HCEC 1CT (cell line): ENCODE data around the gene MMAB.

Experiments used
- DNase-seq: peaks from one replicate; pipeline ENCODE4 v3.0.0-alpha.2; 2017

The MMAB gene

GRCh38 chr12:109581856-109582255 lies 8.6 kb upstream of the MMAB start:
- no peak for DNase-seq

- DNase-seq = no peak
Measured at GRCh38 chr12:109581334-109581691, 8.0 kb upstream of the MMAB start.

GRCh38 chr12:109580684-109581333 lies 7.5 kb upstream of the MMAB start:
- no peak for DNase-seq

- DNase-seq = no peak
Measured at GRCh38 chr12:109580272-109580671, 7.0 kb upstream of the MMAB start.

- DNase-seq = no peak
Measured at GRCh38 chr12:109579639-109580038, 6.3 kb upstream of the MMAB start.

- DNase-seq = no peak
Measured at GRCh38 chr12:109578330-109578927, 5.1 kb upstream of the MMAB start.

- no peak for DNase-seq
Measured at GRCh38 chr12:109577311-109577710, 4.0 kb upstream of the MMAB start.

GRCh38 chr12:109575683-109576082 lies 2.4 kb upstream of the MMAB start:
- no peak for DNase-seq

GRCh38 chr12:109573914-109574244 lies 575 bp upstream of the MMAB start:
- DNase-seq = no peak

GRCh38 chr12:109572506-109572845 lies 828 bp downstream of the MMAB start:
- no peak for DNase-seq

- DNase-seq = no peak
Measured at GRCh38 chr12:109571773-109572505, 1.4 kb downstream of the MMAB start.

GRCh38 chr12:109568486-109568885 lies 4.8 kb downstream of the MMAB start:
- no peak for DNase-seq

- DNase-seq = no peak
Measured at GRCh38 chr12:109567967-109568366, 5.3 kb downstream of the MMAB start.

- DNase-seq = no peak
Measured at GRCh38 chr12:109567296-109567695, 6.0 kb downstream of the MMAB start.

- no peak for DNase-seq
Measured at GRCh38 chr12:109566424-109566823, 6.9 kb downstream of the MMAB start.

GRCh38 chr12:109563291-109564284 lies 9.7 kb downstream of the MMAB start:
- DNase-seq = no peak

- DNase-seq = no peak
Measured at GRCh38 chr12:109562871-109563270, 10.4 kb downstream of the MMAB start.

- no peak for DNase-seq
Measured at GRCh38 chr12:109561711-109562030, 11.6 kb downstream of the MMAB start.

- DNase-seq = no peak
Measured at GRCh38 chr12:109560867-109561710, 12.2 kb downstream of the MMAB start.

GRCh38 chr12:109559601-109560000 lies 13.7 kb downstream of the MMAB start:
- no peak for DNase-seq

GRCh38 chr12:109559200-109559505 lies 14.2 kb downstream of the MMAB start:
- no peak for DNase-seq

GRCh38 chr12:109558374-109559199 lies 14.7 kb downstream of the MMAB start:
- DNase-seq = no peak
